Adrenal gland (tissue), 5 donors: ENCODE results near the gene TBC1D16.

ENCODE experiments used
- CTCF ChIP-seq, 6 experiments: fragments of 450-650 bp in 4 of 6; fragments of 200-600 bp in 2 of 6; sonication (generic) in 1 of 6; IDR thresholded peaks; 1 replicate in 5 of 6; 2 replicates in 1 of 6; pipeline versions ENCODE4 v1.5.1 to v1.8.0; 2016 to 2021; ENCODE audit warnings: antibody characterized with exemption in 6 of 6, mild to moderate bottlenecking in 2 of 6, moderate library complexity in 1 of 6
- POLR2A ChIP-seq, 2 donors: fragments of 450-650 bp; IDR thresholded peaks; one replicate each; pipeline ENCODE4 v1.6.1; 2017; ENCODE audit warnings: antibody characterized with exemption in 2 of 2, mild to moderate bottlenecking in 2 of 2, moderate library complexity in 1 of 2
- donor health status: DM: no; HTN: no; CAD: no.

GRCh38 chr17:79985361-79985942 is 50.2 kb downstream of the TBC1D16 start:
- TF ChIP-seq CTCF (IDR thresholded peaks at IDR 0.05): no peak
- no peak for TF ChIP-seq POLR2A (IDR thresholded peaks at IDR 0.05)
